ENCODE data around the gene ZFYVE28. TPM values are rescaled to one million over a fixed set of nuclear protein-coding genes. Genes with fewer than 3 reads are reported as not detected.
"Not testable (repeated sequence)": the region's sequence is repeated elsewhere in the genome, so short reads cannot be mapped to it uniquely, and the experiment has no call there.

The ZFYVE28 gene
- polyA plus RNA-seq, 5 donors: 2.9 to 4.0 (median 3.4) TPM

- DNase-seq: no peak
These were observed 28.5 kb upstream of the ZFYVE28 start for GRCh38 chr4:2446656-2447564.

- DNase-seq: no peak
These were observed 27.1 kb upstream of the ZFYVE28 start for GRCh38 chr4:2445571-2445970.

- DNase-seq: no peak
These were observed 26.7 kb upstream of the ZFYVE28 start for GRCh38 chr4:2445130-2445529.

GRCh38 chr4:2443956-2444740 is 25.7 kb upstream of the ZFYVE28 start:
- DNase-seq: no peak

- DNase-seq: no peak
These were observed 24.8 kb upstream of the ZFYVE28 start for GRCh38 chr4:2443061-2443730.

DNA sequence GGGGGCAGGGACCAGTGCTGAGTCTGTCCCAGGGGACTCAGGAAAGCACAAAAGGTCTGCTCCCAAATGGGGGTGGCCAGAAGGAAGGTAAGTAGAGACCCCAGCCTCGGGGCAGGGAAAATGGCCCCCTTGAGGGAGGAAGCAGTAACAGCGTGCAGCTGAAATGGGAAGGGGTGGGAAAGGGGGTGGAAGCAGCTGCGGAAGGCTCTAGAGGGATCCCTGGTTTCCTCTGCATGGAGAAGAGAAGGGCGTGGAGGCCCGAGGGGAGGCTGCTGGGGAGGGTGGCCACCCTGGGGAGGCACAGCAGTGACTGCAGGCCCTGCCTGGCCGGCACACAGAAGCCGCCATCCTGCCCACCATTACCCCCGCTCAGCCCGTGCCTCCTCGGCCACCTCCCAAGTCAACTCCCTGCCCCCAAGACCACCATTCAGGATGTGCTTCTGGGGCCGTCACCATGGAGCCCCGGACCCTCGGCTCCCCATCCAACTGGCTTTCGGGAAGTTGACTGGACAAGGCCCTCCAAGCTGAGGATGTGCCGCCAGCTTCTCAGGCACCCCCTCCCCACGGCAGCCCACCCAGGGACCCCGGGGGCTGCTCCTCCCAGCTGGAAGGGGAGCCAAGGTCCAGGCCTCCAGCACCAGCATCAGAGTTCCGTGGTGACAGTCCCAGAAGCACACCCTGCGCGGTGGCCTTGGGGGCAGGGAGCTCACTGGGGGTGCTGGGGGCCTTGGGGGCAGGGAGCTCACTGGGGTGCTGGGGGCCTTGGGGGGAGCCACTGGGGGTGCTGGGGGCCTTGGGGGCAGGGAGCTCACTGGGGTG is 23.9 kb upstream of the ZFYVE28 start:
- DNase-seq: no peak

DNA sequence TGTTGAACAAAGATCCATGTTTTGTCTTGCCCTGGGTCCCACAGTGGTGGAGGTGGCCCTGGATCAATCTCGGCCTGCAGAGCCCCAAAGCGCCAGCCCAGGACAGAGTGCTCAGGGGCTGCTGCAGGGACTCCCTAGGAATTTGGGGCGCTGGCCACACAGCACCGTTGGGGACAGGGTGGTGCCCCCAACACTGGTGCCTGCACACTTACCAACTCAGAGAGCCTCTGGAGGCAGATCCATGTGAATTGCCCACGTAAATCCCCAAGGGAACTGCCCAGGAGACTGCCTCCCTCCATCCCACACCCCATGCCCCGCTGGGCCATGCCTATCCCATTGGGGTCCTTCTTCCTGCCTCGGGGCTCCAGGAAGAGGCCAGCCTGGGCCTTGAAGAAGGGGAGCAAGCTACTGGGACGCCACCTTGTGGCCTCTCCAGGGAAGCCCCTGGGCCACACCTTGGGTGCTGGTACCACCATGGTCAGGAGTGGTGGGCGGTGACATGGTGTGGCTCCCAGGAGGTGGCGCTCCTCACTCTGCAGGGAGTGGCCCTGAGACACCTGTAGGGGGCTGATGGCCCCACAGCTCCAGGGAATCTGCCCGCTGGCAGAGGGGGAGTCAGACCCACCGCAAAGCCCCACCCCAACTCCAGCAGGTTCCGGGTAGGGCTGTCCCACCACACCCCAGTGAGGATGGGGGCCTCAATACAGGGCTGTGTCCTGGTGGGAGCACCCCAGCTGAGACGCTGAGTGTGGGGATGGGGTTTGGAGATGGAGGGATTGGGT is 23.1 kb upstream of the ZFYVE28 start:
- no peak for DNase-seq

DNA sequence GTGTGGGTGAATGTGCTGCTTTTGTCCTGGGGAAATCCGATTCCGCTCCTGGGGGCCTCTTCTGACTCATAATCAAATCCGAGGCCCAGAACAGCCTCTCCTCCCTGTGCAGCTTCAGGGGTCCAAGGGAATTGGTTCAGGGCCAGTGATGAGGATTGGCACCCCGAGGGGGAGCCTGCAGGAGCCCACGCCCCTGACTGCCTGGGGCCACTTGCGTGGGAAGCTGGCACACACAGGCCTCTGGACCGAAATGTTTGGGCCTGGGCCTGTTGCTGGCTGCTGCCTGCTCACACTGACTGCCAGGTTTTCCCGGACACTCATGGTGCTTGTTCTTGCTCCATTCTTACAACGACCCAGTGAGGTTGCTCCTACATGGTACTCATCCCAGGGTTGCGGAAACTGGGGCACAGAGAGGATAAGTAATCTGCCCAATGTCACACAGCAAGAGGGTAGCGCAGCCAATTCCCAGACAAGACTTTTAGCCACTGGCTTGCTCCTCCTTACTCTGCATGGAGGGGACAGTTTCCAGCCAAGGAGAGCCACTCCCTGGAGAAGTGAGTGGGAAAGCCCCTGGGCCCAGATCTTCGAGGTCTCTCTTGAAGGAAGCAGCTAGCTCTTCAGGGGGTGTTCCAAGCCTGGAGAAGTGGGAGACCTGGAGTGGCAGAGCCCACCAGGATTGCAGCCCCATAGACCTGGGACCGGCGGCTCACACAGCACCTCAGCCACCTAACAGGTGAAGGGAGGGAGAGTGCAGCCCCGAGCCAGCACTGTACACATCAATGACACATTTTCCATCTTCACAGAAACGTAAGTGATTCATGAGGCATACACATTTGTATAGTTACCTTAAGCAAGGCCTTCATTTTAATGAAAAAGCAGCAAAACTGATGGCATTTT is 20.6 kb upstream of the ZFYVE28 start:
- no peak for DNase-seq

DNA sequence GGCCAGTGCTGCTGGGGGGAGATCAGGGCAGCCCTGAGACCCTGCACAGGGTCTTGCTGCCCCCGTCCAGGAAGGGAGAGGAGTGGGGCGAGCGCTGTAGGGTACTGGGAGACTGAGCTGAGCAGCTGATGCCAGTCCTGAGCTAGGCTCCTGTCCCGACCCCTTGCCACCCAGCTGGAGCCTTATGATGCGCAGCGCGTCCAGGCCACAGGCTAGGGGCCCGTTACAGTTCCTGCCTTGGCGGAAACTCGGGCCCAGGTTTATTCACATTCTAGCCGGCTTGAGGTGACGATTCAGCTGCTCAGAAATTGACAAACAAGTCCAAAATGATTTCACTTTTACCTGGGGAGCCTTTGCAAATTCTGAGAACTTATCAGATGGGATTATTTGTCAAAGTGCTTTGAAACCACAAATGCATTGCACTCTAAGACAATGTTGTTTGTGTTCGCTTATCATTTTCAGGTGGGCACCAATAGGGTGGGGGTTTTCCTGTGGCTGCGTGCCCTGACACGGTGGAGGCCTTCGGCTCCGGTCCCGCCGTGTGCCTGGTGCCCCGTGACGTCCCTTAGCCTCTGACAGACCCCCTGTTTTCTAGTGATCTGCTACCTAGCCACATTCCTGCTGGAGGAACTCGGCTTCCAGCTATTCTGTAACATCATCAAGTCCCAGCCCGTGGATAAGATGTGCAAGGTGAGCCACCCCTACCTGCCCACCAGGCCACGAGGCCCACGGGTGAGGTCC is 19.2 kb upstream of the ZFYVE28 start:
- DNase-seq: no peak

- no peak for DNase-seq
These were observed 18.5 kb upstream of the ZFYVE28 start for GRCh38 chr4:2436761-2437474.

DNA sequence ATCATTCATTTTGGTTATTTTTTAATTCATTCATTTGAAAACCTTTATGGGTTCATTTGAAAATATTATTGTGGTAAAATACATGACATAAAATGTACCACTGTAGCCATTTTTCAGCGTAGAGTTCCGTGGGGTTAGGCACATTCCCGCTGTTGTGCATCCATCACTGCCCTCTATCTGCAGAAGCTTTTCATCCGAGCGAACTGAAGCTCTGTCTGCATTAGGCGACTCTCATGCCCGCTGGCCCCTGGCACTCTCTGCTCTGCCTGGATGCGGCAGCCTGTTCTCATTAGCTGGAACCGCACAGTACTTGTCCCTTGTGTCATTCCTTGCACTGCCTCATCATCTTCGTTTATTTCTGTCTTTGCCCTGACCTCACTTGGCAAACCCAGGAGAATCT is 17.9 kb upstream of the ZFYVE28 start:
- no peak for DNase-seq

DNA sequence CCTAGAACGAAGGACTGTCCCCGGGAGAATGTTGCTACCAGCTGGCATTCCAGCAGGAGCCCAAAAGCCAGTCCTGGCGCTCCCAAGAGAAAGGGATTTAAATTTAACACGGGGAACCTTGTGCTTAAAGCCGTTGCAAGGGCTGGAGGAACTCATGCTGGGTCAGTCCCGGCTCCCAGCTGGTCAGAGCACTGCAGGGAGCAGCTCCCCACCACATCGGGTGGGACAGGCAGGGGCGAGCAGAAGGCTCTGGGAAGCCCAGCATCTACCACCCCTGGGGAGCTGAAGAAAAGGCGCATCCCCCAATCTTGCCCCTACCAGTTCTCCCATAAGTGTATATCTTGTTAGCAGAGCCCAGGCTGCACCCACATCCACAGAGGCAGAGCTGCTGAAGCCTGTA is 16.0 kb upstream of the ZFYVE28 start:
- DNase-seq: no peak

DNA sequence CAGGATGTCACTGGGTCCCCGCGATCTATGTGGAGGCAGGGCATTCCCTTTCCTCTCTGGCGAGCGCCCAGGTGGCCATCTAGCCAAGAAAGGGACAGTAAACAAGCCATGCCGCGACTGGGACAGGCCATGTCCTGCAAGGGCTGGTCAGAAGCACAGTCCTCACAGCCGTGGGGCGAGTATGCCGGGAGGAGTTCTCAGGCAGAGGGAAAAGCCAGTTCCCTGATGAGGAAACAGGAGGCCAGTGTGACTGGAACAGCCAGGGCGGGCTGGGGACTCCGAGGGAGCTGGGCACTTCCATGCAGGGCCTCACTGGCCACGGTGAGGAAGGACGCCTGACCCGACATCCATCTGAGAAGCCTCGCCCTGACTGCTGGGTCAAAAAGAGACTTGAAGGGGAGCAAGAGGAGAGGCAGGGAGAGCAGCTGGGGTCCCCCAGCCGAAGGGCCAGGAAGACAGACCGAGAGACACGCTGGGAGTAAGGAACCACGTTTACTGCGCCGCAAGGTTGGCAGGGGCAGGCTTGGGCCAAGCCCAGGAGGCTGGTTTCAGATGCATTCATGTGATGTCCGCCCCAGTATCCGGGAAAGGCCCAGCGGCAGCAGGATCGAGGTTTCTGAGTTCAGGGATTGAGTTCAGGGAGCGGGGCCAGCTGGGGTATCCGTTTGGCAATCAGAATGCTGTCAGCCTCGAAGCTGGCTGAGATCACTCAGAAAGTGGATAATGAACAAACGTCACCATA is 15.3 kb upstream of the ZFYVE28 start:
- DNase-seq: no peak

DNA sequence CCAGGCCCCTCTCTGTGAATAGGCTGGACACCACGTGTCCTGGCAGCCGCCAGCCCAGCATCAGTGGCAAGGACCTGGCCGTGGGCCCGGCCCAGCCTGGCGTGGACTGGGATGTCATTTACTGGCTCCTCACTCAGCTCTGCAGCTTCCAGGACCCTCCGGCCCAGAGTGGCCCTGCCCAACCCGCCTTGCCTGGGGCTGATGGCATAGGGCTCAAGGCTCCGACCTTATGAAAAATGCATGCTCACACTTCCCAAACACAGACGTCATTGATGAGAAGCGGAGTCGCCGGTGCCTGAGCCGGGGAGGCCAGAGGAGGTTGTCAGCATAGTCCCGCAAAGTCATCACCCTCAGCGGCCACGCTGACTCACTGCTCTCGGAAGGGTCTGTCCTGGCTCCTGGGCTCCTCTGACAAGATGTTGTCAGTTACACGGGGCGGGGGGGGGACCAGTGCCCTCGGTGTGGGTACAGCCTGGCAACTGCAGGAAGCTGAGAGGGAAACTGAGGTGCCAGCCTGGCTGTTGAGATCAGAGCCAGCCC is 14.6 kb upstream of the ZFYVE28 start:
- DNase-seq: no peak

DNA sequence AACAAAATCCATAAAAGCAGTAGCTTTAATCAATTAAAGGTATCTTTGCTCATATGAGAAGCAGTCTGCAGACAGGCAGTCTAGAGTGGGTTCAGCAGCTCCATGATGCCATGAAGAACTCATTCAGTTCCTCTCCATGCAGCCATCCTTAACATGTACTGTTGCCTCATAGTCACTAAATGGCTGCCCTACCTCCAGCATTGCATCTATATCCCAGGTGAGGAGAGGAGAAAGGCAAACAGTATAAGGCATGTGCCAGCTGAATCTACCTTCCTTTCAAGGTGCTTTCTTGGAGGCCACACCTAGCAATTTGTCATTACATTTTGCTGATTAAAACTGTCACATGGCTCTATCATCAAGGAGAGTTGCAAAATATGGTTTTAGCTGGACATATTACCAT is 13.6 kb upstream of the ZFYVE28 start:
- no peak for DNase-seq

DNA sequence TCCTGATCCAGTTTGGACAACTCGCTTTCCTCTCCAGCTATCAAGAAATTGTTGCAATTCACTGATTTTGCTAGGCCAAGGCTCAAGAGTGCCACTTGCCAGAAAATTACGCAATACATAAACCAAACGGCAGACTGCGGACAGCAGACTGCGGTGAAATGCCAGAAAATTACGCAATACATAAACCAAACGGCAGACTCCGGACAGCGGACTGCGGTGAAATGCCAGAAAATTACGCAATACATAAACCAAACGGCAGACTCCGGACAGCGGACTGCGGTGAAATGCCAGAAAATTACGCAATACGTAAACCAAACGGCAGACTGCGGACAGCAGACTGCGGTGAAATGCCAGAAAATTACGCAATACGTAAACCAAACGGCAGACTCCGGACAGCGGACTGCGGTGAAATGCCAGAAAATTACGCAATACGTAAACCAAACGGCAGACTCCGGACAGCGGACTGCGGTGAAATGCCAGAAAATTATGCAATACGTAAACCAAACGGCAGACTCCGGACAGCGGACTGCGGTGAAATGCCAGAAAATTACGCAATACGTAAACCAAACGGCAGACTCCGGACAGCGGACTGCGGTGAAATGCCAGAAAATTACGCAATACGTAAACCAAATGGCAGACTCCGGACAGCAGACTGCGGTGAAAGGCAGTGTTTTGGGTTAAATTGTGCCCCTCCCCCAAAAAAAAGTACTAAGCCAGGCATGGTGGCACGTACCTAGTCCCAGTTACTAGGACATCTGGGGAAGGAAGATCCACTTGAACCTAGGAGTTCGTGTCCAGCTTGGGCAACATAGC is 11.7 kb upstream of the ZFYVE28 start:
- DNase-seq: not testable (repeated sequence)
